ENCODE results near the gene DTNBP1.

DTNBP1 gene

GRCh38 chr6:15483060-15483459, 179.8 kb downstream of the DTNBP1 start:
- no peak overlapping the region for H3K4me3 ChIP-seq (ENCODE audit: low read depth, low read length)
- no peak for TF ChIP-seq CTCF (IDR thresholded peaks at IDR 0.05; ENCODE audit: low read depth, low read length, missing control alignments)
- DNase-seq (ENCODE audit: low read depth): no peak

- H3K4me3 ChIP-seq (ENCODE audit: low read depth, low read length): no peak overlapping the region
- DNase-seq (ENCODE audit: low read depth): no peak
- no peak for TF ChIP-seq CTCF (IDR thresholded peaks at IDR 0.05; ENCODE audit: low read depth, low read length, missing control alignments)
Observed at GRCh38 chr6:15481390-15482291, 181.2 kb downstream of the DTNBP1 start.

GRCh38 chr6:15480525-15480924, 182.3 kb downstream of the DTNBP1 start:
- no peak for DNase-seq (ENCODE audit: low read depth)
- TF ChIP-seq CTCF (IDR thresholded peaks at IDR 0.05; ENCODE audit: low read depth, low read length, missing control alignments): no peak

GRCh38 chr6:15479761-15480160, 183.1 kb downstream of the DTNBP1 start:
- no peak for TF ChIP-seq CTCF (IDR thresholded peaks at IDR 0.05; ENCODE audit: low read depth, low read length, missing control alignments)
- no peak overlapping the region for H3K4me3 ChIP-seq (ENCODE audit: low read depth, low read length)
- no peak for DNase-seq (ENCODE audit: low read depth)

More at GRCh38 chr6:15480525-15480924, 182.3 kb downstream of the DTNBP1 start:
- H3K4me3 ChIP-seq (ENCODE audit: low read depth, low read length): no peak overlapping the region

GRCh38 chr6:15477746-15478145, 185.1 kb downstream of the DTNBP1 start:
- no peak for DNase-seq (ENCODE audit: low read depth)
- TF ChIP-seq CTCF (IDR thresholded peaks at IDR 0.05; ENCODE audit: low read depth, low read length, missing control alignments): no peak
- H3K4me3 ChIP-seq (ENCODE audit: low read depth, low read length): no peak overlapping the region

- DNase-seq (ENCODE audit: low read depth): no peak
- no peak overlapping the region for H3K4me3 ChIP-seq (ENCODE audit: low read depth, low read length)
- no peak for TF ChIP-seq CTCF (IDR thresholded peaks at IDR 0.05; ENCODE audit: low read depth, low read length, missing control alignments)
Observed at GRCh38 chr6:15476631-15477380, 186.0 kb downstream of the DTNBP1 start.

All from GM12864 (cell line).